Kidney (tissue), 14 donors: ENCODE data around the gene RPTOR. TPM values are rescaled to one million over a fixed set of nuclear protein-coding genes. Genes with fewer than 3 reads are reported as not detected.

Experiments used
- DNase-seq, 5 donors: peaks; one replicate each; pipeline ENCODE4 v3.0.0-alpha.2; 2013 to 2020
- FAIRE-seq: peaks from 2 replicates; lab custom pipeline; 2012; peaks lifted over from hg19 to GRCh38; lab: Jason Lieb, UNC
- H3K27ac ChIP-seq, 2 donors: one replicate each; pipeline ENCODE4 v1.7.0; 2013; ENCODE audit warnings: low read depth in 2 of 2, low read length in 2 of 2, inconsistent platforms in 1 of 2
- H3K27me3 ChIP-seq: one replicate; pipeline ENCODE4 v1.7.1; 2013; ENCODE audit warnings: low read length, inconsistent platforms; ENCODE audit not compliant: control insufficient read depth, insufficient read depth
- H3K36me3 ChIP-seq, 3 donors: one replicate each; pipeline versions ENCODE4 v1.7.0 to v1.7.1; 2013; ENCODE audit warnings: low read length in 3 of 3, control low read depth in 1 of 3, inconsistent platforms in 1 of 3; ENCODE audit not compliant: insufficient read depth in 3 of 3, control insufficient read depth in 2 of 3
- H3K4me1 ChIP-seq, 3 donors: one replicate each; pipeline versions ENCODE4 v1.7.0 to v1.7.1; 2013; ENCODE audit warnings: low read length in 3 of 3, inconsistent platforms in 1 of 3, low read depth in 1 of 3; ENCODE audit not compliant: control insufficient read depth in 2 of 3, insufficient read depth in 2 of 3
- H3K4me3 ChIP-seq, 3 donors: one replicate each; pipeline versions ENCODE4 v1.7.0 to v1.8.1; 2013; ENCODE audit warnings: low read length in 3 of 3, control low read depth in 1 of 3, inconsistent platforms in 1 of 3
- H3K9ac ChIP-seq, 3 donors: one replicate each; pipeline versions ENCODE4 v1.7.0 to v1.7.1; 2013; ENCODE audit warnings: low read length in 3 of 3, control low read depth in 1 of 3, inconsistent platforms in 1 of 3
- H3K9me3 ChIP-seq, 3 donors: one replicate each; pipeline versions ENCODE4 v1.7.0 to v1.7.1; 2013; ENCODE audit warnings: low read length in 3 of 3, control low read depth in 1 of 3, inconsistent platforms in 1 of 3; ENCODE audit not compliant: control insufficient read depth in 2 of 3, insufficient read depth in 1 of 3
- intact Hi-C: fragments of 100-400 bp; cut with DNase I; formaldehyde crosslinking; loops from one replicate; pipeline ENCODE4 v1.11.1; 2022
- polyA plus RNA-seq: library from polyadenylated mRNA; stranded (reverse); fragments of 350-450 nt; fragmentation: Illumina TruSeq; extraction: RNeasy Lipid Tissue Mini Kit (QIAGEN cat#74804); gene quantifications from one replicate; pipeline ENCODE4 v1.2.3, GENCODE V29; 2014; ENCODE audit warnings: low read depth, low replicate concordance; ENCODE audit not compliant: insufficient read depth
- total RNA-seq: library from RNA; stranded (reverse); fragmentation: NEBNext Ultra II Directional; extraction: Animal tissue kit (Norgen Biotek cat#: 25700); gene quantifications from one replicate; pipeline ENCODE4 v1.2.1, GENCODE V29; 2021
- TF ChIP-seq, protein P1 (sequence below): IDR thresholded peaks from 3 replicates; pipeline ENCODE4 v1.5.1; 2012; ENCODE audit warnings: mild to moderate bottlenecking, moderate library complexity, borderline replicate concordance; ENCODE audit not compliant: insufficient read depth; ENCODE audit errors: extremely low read depth
- donor health status: control.
- donor health status: control.
- donor health status: control.
- donor health status: control.
- donor health status: control.
- donor health status: DM: yes; HTN: yes; CAD: no.
- donor health status: Normal renal cell carcinoma (clear cell type).

Gene RPTOR
- total and polyA plus RNA-seq, 2 donors from 2014 or later: 5.5 to 37.6 TPM

DNA sequence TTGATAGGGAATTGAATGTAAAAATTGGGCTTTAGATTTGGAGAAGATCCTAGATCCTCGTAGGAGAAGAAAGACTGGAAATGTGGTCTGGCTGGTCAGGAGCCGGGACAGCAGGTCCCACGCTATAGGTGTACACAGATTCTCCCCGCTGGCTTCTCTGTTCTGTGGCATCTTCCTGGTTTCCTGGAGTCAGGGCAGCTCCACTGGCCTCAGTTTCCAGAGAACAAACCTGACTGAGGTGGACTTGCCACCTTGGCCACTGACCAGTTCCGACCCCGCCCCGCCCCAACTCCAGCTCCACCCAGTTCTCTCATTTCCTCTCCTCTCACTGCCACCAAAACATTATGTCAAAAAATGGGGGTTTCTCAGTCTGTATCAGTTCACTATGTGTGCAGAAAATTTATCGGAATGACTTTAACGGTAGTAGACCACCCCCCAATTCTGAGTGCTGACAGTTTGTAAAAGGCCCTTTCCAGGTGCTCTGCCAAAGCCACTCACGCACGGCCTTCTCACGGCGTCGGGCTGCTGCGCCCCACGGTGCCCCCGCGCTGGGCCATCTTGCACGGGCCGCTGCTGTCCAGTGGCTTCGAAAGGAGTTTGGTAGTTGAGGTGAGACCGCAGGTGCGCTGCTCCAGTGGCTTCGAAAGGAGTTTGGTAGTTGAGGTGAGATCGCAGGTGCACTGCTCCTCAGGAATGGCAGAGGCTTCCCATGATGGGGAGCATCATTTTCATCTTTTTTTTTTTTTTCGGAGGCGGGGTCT, 285.6 kb downstream of the RPTOR start:
- H3K27ac ChIP-seq: no peak overlapping the region
- H3K36me3 ChIP-seq: no peaks in the 10 kb centered on the region
- H3K27me3 ChIP-seq: no peaks in the 10 kb centered on the region
- H3K4me1 ChIP-seq: peaks cover 0 to 9% (median 3%) of the 10 kb centered on the region in 3 donors
- H3K9ac ChIP-seq: no peak overlapping the region
- H3K4me3 ChIP-seq: no peak overlapping the region
- DNase-seq (peak in 2 of 5 donors; percentile 30 to 52), FAIRE-seq (no peak)
- intact Hi-C loops: no loop called here
- peaks cover 0 to 3% (median 0%) of the 10 kb centered on the region in 3 donors for H3K9me3 ChIP-seq
- TF ChIP-seq, protein P1, sequence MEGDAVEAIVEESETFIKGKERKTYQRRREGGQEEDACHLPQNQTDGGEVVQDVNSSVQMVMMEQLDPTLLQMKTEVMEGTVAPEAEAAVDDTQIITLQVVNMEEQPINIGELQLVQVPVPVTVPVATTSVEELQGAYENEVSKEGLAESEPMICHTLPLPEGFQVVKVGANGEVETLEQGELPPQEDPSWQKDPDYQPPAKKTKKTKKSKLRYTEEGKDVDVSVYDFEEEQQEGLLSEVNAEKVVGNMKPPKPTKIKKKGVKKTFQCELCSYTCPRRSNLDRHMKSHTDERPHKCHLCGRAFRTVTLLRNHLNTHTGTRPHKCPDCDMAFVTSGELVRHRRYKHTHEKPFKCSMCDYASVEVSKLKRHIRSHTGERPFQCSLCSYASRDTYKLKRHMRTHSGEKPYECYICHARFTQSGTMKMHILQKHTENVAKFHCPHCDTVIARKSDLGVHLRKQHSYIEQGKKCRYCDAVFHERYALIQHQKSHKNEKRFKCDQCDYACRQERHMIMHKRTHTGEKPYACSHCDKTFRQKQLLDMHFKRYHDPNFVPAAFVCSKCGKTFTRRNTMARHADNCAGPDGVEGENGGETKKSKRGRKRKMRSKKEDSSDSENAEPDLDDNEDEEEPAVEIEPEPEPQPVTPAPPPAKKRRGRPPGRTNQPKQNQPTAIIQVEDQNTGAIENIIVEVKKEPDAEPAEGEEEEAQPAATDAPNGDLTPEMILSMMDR: no peak

DNA sequence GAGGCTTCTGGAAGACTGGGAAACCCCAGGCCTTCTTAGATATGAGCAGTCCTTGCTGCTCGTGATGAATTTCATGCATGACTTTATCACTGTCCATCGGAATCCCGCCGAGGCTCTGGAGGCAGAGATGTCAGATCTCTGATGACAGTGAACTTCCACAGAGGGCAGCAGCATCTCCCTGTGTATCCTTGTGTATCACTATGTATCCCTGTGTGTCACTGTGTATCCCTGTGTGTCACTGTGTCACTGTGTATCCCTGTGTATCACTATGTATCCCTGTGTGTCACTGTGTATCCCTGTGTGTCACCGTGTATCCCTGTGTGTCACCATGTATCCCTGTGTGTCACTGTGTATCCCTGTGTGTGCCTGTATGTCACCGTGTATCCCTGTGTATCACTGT, 286.9 kb downstream of the RPTOR start:
- DNase-seq: peak in 1 of 5 donors; percentile 12
- Histone ChIP-seq H3K4me1 (peaks cover 0 to 9% (median 3%) of the 10 kb centered on the region in 3 donors), H3K9me3 (peaks cover 0 to 3% (median 0%) of the 10 kb centered on the region in 3 donors), H3K27ac (no peak overlapping the region), H3K27me3 (no peaks in the 10 kb centered on the region), H3K4me3 (no peak overlapping the region), H3K36me3 (no peaks in the 10 kb centered on the region), H3K9ac (no peak overlapping the region)
- intact Hi-C loops: no loop called here
- TF ChIP-seq, protein P1: no peak
- no peak for FAIRE-seq

DNA sequence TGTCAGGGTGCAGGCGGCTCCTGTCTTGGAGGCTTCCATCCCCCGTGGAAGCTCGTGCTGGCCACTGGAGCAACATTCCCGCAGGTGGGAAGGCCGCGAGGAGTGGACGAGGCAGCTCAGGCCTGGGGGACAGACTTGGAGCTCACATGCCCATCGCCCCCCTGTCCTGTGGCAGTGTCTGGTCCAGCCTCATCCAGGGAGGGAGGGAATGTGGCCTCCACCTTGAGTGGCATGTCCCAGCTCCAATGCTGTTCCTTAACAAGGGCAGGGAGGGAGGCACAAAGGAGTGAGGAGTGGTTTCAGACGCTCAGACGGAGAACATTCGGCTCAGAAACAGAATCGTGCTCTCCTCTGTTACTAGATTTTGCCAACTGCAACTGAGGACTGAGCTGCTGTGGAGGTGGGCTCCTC, 287.6 kb downstream of the RPTOR start:
- H3K4me1 ChIP-seq: peaks cover 0 to 8% (median 3%) of the 10 kb centered on the region in 3 donors
- no peaks in the 10 kb centered on the region for H3K27me3 ChIP-seq
- peak overlapping the region in 2 of 3 donors; percentile 50 to 66 for H3K4me3 ChIP-seq
- FAIRE-seq (no peak), DNase-seq (peak in 2 of 5 donors; percentile 68 to 75)
- peaks cover 0 to 3% (median 0%) of the 10 kb centered on the region in 3 donors for H3K9me3 ChIP-seq
- intact Hi-C loops: no loop called here
- TF ChIP-seq, protein P1: no peak
- no peaks in the 10 kb centered on the region for H3K36me3 ChIP-seq
- H3K9ac ChIP-seq: peak overlapping the region in 1 of 3 donors; percentile 70
- H3K27ac ChIP-seq: peak overlapping the region; percentile 83 to 88
